Caco-2 (cell line): Measurements from ENCODE around the gene ZIC1. TPM values are rescaled to one million over a fixed set of nuclear protein-coding genes. Genes with fewer than 3 reads are reported as not detected.
A peak's percentile ranks its signal among the peaks of the same experiment; 100 is the strongest.

Experiments used
- BruUV-seq: library from RNA; stranded (reverse); fragments of 400-500 nt; replicated peaks from 2 replicates; lab custom pipeline; 2021; lab: Mats Ljungman, UMichigan
- CTCF ChIA-PET: fragments of 300-600 bp; sonication (Branson Sonifier 250); formaldehyde crosslinking; loops from one replicate; lab custom pipeline; 2022; ENCODE audit warnings: antibody characterized with exemption; lab: Charles Lee
- POLR2A ChIA-PET: fragments of 300-600 bp; sonication (Branson Sonifier 250); formaldehyde crosslinking; loops from one replicate; lab custom pipeline; 2022; ENCODE audit warnings: antibody characterized with exemption; lab: Charles Lee
- DNase-seq, 2 experiments: peaks; one replicate each; pipeline versions ENCODE4 v3.0.0 to v3.0.0-alpha.2; 2020 to 2022
- H3K27me3 ChIP-seq: replicated peaks from 2 replicates; pipeline ENCODE4 v1.6.0; 2011; ENCODE audit warnings: low read length; ENCODE audit not compliant: control insufficient read depth, insufficient read depth
- H3K36me3 ChIP-seq: 2 replicates; pipeline ENCODE4 v1.5.1; 2011; ENCODE audit warnings: low read length; ENCODE audit not compliant: control insufficient read depth, insufficient read depth
- H3K4me1 ChIP-seq: fragments of 250-450 bp; sonication (Bioruptor Pico); 2 replicates; pipeline ENCODE4 v1.5.1; 2020; ENCODE audit warnings: mild to moderate bottlenecking
- H3K4me3 ChIP-seq: 2 replicates; pipeline ENCODE4 v1.5.1; 2011; ENCODE audit warnings: low read depth, mild to moderate bottlenecking, control low read depth, low read length
- H3K9me3 ChIP-seq: fragments of 250-450 bp; sonication (Bioruptor Pico); 2 replicates; pipeline ENCODE4 v1.5.1; 2020; ENCODE audit warnings: mild to moderate bottlenecking, moderate library complexity
- H3K27ac Mint-ChIP-seq: one replicate; pipeline ENCODE4 v1.8.0; 2022; ENCODE audit warnings: mixed read lengths; ENCODE audit not compliant: unreplicated experiment
- H3K27me3 Mint-ChIP-seq: one replicate; pipeline ENCODE4 v1.8.0; 2022; ENCODE audit warnings: mixed read lengths; ENCODE audit not compliant: insufficient read depth, unreplicated experiment
- H3K36me3 Mint-ChIP-seq: one replicate; pipeline ENCODE4 v1.8.0; 2022; ENCODE audit warnings: mild to moderate bottlenecking, mixed read lengths; ENCODE audit not compliant: insufficient read depth, unreplicated experiment
- H3K4me1 Mint-ChIP-seq: one replicate; pipeline ENCODE4 v1.8.0; 2022; ENCODE audit warnings: low read depth, mixed read lengths; ENCODE audit not compliant: unreplicated experiment
- H3K4me3 Mint-ChIP-seq: one replicate; pipeline ENCODE4 v1.8.0; 2022; ENCODE audit warnings: mild to moderate bottlenecking, moderate library complexity, mixed read lengths; ENCODE audit not compliant: unreplicated experiment
- H3K9me3 Mint-ChIP-seq: one replicate; pipeline ENCODE4 v1.8.0; 2022; ENCODE audit warnings: mixed read lengths; ENCODE audit not compliant: unreplicated experiment
- CTCF ChIP-seq, 2 experiments: fragments of 200-600 bp in 1 of 2; IDR thresholded peaks; 1 replicate in 1 of 2; 2 replicates in 1 of 2; pipeline versions ENCODE4 v1.5.1 to v1.8.0; 2011 to 2022; ENCODE audit warnings: antibody characterized with exemption in 1 of 2, control low read depth in 1 of 2, inconsistent platforms in 1 of 2, low read depth in 1 of 2, low read length in 1 of 2, mild to moderate bottlenecking in 1 of 2, moderate library complexity in 1 of 2; ENCODE audit not compliant: insufficient read depth in 1 of 2, severe bottlenecking in 1 of 2, unreplicated experiment in 1 of 2
- intact Hi-C: fragments of 100-400 bp; cut with micrococcal nuclease; formaldehyde crosslinking; loops from one replicate; pipeline ENCODE4 v1.10.0; 2022; ENCODE audit not compliant: unreplicated experiment
- total RNA-seq: library from RNA; stranded (reverse); gene quantifications from 2 replicates; pipeline ENCODE4 v1.2.3, GENCODE V29; 2022

Gene ZIC1
- total RNA-seq, 1 experiment from 2014 or later = not detected

- no peak overlapping the region for H3K4me3 ChIP-seq
- DNase-seq = no peak
- no peaks in the 10 kb centered on the region for H3K27me3 ChIP-seq
Observed at GRCh38 chr3:147408188-147409100, 721 bp upstream of the ZIC1 start.

GRCh38 chr3:147410116-147410525 is 956 bp downstream of the ZIC1 start:
- intact Hi-C loops = no loop called here
- ChIA-PET CTCF (no interaction called here), POLR2A (no interaction called here)
- no peak overlapping the region for H3K4me3 ChIP-seq
- Mint-ChIP-seq H3K36me3 (peaks cover 6% of the 10 kb centered on the region), H3K9me3 (peaks cover 9% of the 10 kb centered on the region), H3K4me1 (peaks cover 7% of the 10 kb centered on the region), H3K27ac (no peak overlapping the region), H3K27me3 (peaks cover 5% of the 10 kb centered on the region), H3K4me3 (no peak overlapping the region)
- H3K36me3 ChIP-seq = no peaks in the 10 kb centered on the region
- TF ChIP-seq CTCF (IDR thresholded peaks at IDR 0.05; ENCODE audit: insufficient read depth in 1 of 2, low read depth in 1 of 2, low read length in 1 of 2, severe bottlenecking in 1 of 2, unreplicated experiment in 1 of 2) = no peak
- H3K27me3 ChIP-seq = no peaks in the 10 kb centered on the region
- H3K9me3 ChIP-seq = no peaks in the 10 kb centered on the region
- no peak for DNase-seq
- no peaks in the 10 kb centered on the region for H3K4me1 ChIP-seq
- no TSS peak for BruUV-seq

More at GRCh38 chr3:147408188-147409100, 721 bp upstream of the ZIC1 start:
- H3K36me3 Mint-ChIP-seq = peaks cover 6% of the 10 kb centered on the region
- Histone ChIP-seq H3K9me3 (no peaks in the 10 kb centered on the region), H3K4me1 (no peaks in the 10 kb centered on the region), H3K36me3 (no peaks in the 10 kb centered on the region)
- H3K4me1 Mint-ChIP-seq = peaks cover 7% of the 10 kb centered on the region
- intact Hi-C loops = no loop called here
- BruUV-seq = no TSS peak
- peaks cover 9% of the 10 kb centered on the region for H3K9me3 Mint-ChIP-seq
- TF ChIP-seq CTCF (IDR thresholded peaks at IDR 0.05; ENCODE audit: insufficient read depth in 1 of 2, low read depth in 1 of 2, low read length in 1 of 2, severe bottlenecking in 1 of 2, unreplicated experiment in 1 of 2) = no peak
- peaks cover 5% of the 10 kb centered on the region for H3K27me3 Mint-ChIP-seq
- POLR2A ChIA-PET = no interaction called here
- CTCF ChIA-PET = no interaction called here
- H3K27ac Mint-ChIP-seq = no peak overlapping the region
- H3K4me3 Mint-ChIP-seq = peak overlapping the region; percentile 61

- Mint-ChIP-seq H3K4me3 (no peak overlapping the region), H3K27ac (no peak overlapping the region), H3K9me3 (peaks cover 9% of the 10 kb centered on the region), H3K4me1 (peaks cover 7% of the 10 kb centered on the region), H3K36me3 (peaks cover 6% of the 10 kb centered on the region), H3K27me3 (peaks cover 5% of the 10 kb centered on the region)
- Histone ChIP-seq H3K36me3 (no peaks in the 10 kb centered on the region), H3K27me3 (no peaks in the 10 kb centered on the region), H3K4me3 (no peak overlapping the region), H3K9me3 (no peaks in the 10 kb centered on the region), H3K4me1 (no peaks in the 10 kb centered on the region)
- POLR2A ChIA-PET = no interaction called here
- CTCF ChIA-PET = no interaction called here
- no TSS peak for BruUV-seq
- no peak for DNase-seq
- no peak for TF ChIP-seq CTCF (IDR thresholded peaks at IDR 0.05; ENCODE audit: insufficient read depth in 1 of 2, low read depth in 1 of 2, low read length in 1 of 2, severe bottlenecking in 1 of 2, unreplicated experiment in 1 of 2)
- intact Hi-C loops = no loop called here
Observed at GRCh38 chr3:147410526-147411237, 1.5 kb downstream of the ZIC1 start.
